Smooth muscle cell (in vitro differentiated cells): ENCODE data around the gene FAM43A. TPM values are rescaled to one million over a fixed set of nuclear protein-coding genes. Genes with fewer than 3 reads are reported as not detected.

Experiments
- DNase-seq: peaks from one replicate; lab custom pipeline; 2025; ENCODE audit not compliant: unreplicated experiment; lab: John Stamatoyannopoulos, UW
- H2AFZ ChIP-seq: fragments of 200-600 bp; sonication (generic); 2 replicates; pipeline ENCODE4 v1.6.0; 2016; ENCODE audit warnings: antibody characterized with exemption, low read depth, mild to moderate bottlenecking
- H3F3A ChIP-seq: fragments of 200-600 bp; sonication (generic); 2 replicates; pipeline ENCODE4 v1.6.0; 2017; ENCODE audit warnings: antibody characterized with exemption, low read depth
- H3K27ac ChIP-seq: fragments of 200-600 bp; sonication (generic); 2 replicates; pipeline ENCODE4 v1.5.1; 2016; ENCODE audit warnings: low read depth, mild to moderate bottlenecking
- H3K27me3 ChIP-seq: fragments of 200-600 bp; sonication (generic); 2 replicates; pipeline ENCODE4 v1.6.1; 2016; ENCODE audit warnings: low read depth, mild to moderate bottlenecking
- H3K36me3 ChIP-seq: fragments of 200-600 bp; sonication (generic); 2 replicates; pipeline ENCODE4 v1.5.1; 2016; ENCODE audit warnings: low read depth
- H3K4me1 ChIP-seq: fragments of 200-600 bp; sonication (generic); 2 replicates; pipeline ENCODE4 v1.5.1; 2016; ENCODE audit warnings: low read depth
- H3K4me2 ChIP-seq: fragments of 200-600 bp; sonication (generic); 2 replicates; pipeline ENCODE4 v1.6.0; 2016; ENCODE audit warnings: mild to moderate bottlenecking
- H3K4me3 ChIP-seq: fragments of 200-600 bp; sonication (generic); 2 replicates; pipeline ENCODE4 v1.5.1; 2016; ENCODE audit warnings: mild to moderate bottlenecking
- H3K79me2 ChIP-seq: fragments of 200-600 bp; sonication (generic); 2 replicates; pipeline ENCODE4 v1.6.0; 2016; ENCODE audit warnings: low read depth, mild to moderate bottlenecking
- H3K9ac ChIP-seq: fragments of 200-600 bp; sonication (generic); 2 replicates; pipeline ENCODE4 v1.6.0; 2016; ENCODE audit warnings: low read depth
- H3K9me3 ChIP-seq: fragments of 200-600 bp; sonication (generic); replicated peaks from 2 replicates; pipeline ENCODE4 v1.5.1; 2016; ENCODE audit warnings: low read depth
- H4K20me1 ChIP-seq: fragments of 200-600 bp; sonication (generic); 2 replicates; pipeline ENCODE4 v1.6.0; 2016; ENCODE audit warnings: low read depth
- CTCF ChIP-seq: fragments of 200-600 bp; sonication (generic); IDR thresholded peaks from 2 replicates; pipeline ENCODE4 v1.5.1; 2017; ENCODE audit warnings: borderline replicate concordance, mild to moderate bottlenecking, antibody characterized with exemption; ENCODE audit not compliant: insufficient read depth, poor library complexity, severe bottlenecking
- WGBS: methylation state at CpG from one replicate; pipeline ENCODE4 v1.1.7; 2016; ENCODE audit warnings: low lambda C conversion rate; 5-methylcytosine and 5-hydroxymethylcytosine counted together
- polyA plus RNA-seq: library from polyadenylated mRNA; unstranded; fragments of >200 nt; fragmentation: Nextera tagmentation; extraction: Ambion mirVana; gene quantifications from 2 replicates; pipeline ENCODE4 v1.2.1, GENCODE V29; 2016
- total RNA-seq: library from RNA; depleted of rRNA; stranded (reverse); fragments of >200 nt; gene quantifications from 2 replicates; pipeline ENCODE4 v1.2.3, GENCODE V29; 2014

The FAM43A gene
- total and polyA plus RNA-seq, 2 experiments from 2014 or later, result 19.0 to 73.4 TPM

DNA sequence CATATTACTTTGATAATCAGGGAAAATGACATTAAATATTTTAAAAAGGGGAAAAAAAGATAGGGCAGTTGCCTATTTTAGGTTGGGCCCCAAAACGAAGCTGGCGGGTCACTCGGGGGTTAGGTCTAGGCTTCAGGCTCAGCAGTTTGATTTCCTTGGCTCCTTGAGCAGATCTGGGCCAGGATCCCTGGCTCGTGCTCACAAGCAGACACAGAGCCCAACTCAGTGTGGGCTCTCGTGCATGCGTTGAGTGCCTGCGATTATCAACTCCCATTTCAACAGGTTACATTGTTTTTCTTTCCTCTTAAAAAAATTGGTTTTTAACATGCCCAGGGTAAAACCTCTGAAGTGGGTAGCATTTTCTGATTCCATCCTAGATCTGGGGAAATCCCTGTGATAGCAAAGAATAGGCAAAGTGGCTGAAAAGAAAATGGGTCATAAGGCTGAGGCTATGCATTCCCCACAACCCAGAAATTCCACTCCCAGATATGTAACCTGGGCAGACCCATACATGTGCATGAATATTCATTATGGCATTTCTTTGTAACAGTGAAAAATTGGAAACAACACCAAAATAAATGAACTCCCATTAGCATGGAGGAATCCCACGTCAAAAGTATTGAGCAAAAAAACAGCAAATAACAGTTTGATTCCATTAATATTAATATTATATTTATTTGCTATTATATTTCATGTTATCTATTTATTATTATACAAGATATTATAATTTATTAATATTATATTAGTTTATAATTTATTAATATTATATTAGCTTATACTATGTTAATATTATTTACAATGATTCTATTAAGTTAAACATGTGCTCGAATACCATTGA lies 27.8 kb downstream of the FAM43A start:
- no peak for TF ChIP-seq CTCF
- Histone ChIP-seq H3K9ac (no peak overlapping the region), H3K4me3 (no peak overlapping the region), H2AFZ (no peak overlapping the region), H3K79me2 (no peaks in the 10 kb centered on the region), H3K27me3 (no peaks in the 10 kb centered on the region), H4K20me1 (no peaks in the 10 kb centered on the region), H3K27ac (peak overlapping the region; percentile 9), H3K36me3 (no peaks in the 10 kb centered on the region), H3K9me3 (no peaks in the 10 kb centered on the region), H3K4me1 (no peaks in the 10 kb centered on the region), H3F3A (no peaks in the 10 kb centered on the region), H3K4me2 (no peak overlapping the region)
- DNase-seq, result no peak
- 89% methylated on average over 9 of the region's 9 CpGs for WGBS

DNA sequence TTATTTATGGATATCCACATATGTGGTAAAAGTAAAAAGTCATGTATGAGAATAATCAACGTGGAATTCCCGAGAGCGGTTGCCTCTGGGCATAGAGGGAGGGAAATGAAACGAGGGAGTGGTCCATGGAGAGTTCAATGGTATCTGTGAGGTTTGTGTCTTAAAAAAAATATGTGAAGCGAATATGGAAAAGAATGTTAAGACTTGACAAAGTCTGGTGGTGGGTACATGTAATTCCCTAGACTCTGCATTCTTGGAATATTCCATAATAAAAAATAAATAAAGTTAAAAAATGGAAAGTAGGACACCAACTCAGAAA lies 28.4 kb downstream of the FAM43A start:
- no peaks in the 10 kb centered on the region for H3K27me3 ChIP-seq
- no peak overlapping the region for H2AFZ ChIP-seq
- H3K9me3 ChIP-seq, result no peaks in the 10 kb centered on the region
- no peak overlapping the region for H3K27ac ChIP-seq
- 83% methylated on average over 5 of the region's 5 CpGs for WGBS
- H3K9ac ChIP-seq, result no peak overlapping the region
- no peak for TF ChIP-seq CTCF
- no peaks in the 10 kb centered on the region for H3K79me2 ChIP-seq
- H3K4me1 ChIP-seq, result no peaks in the 10 kb centered on the region
- no peaks in the 10 kb centered on the region for H3K36me3 ChIP-seq
- no peak overlapping the region for H3K4me3 ChIP-seq
- H3F3A ChIP-seq, result no peaks in the 10 kb centered on the region
- no peak for DNase-seq
- no peak overlapping the region for H3K4me2 ChIP-seq
- H4K20me1 ChIP-seq, result no peaks in the 10 kb centered on the region

DNA sequence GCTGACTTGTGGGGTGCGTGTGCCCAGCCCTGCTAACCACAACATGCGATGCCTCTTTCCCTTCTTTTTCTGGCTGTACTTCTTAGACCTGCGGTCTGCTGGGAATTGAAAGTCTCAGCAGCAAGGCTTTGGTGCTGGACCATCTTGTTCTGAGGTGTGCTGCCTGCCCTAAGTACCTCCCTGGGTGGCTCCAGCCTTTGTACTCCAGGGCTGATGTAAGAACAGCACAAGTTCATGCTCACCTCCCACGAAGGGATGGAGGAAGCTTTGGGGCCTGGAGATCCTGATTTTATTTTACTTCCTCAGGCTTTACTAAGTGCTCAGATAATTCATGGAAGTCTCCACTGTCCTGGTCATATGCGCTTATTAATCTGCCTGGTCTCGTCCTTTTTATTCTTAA lies 28.9 kb downstream of the FAM43A start:
- peak overlapping the region; percentile 25 for H3K27ac ChIP-seq
- H3K9me3 ChIP-seq, result no peaks in the 10 kb centered on the region
- no peak overlapping the region for H3K4me2 ChIP-seq
- H4K20me1 ChIP-seq, result no peaks in the 10 kb centered on the region
- no peaks in the 10 kb centered on the region for H3K27me3 ChIP-seq
- H3K4me1 ChIP-seq, result no peaks in the 10 kb centered on the region
- H3F3A ChIP-seq, result no peaks in the 10 kb centered on the region
- H3K79me2 ChIP-seq, result no peaks in the 10 kb centered on the region
- TF ChIP-seq CTCF, result no peak
- no peaks in the 10 kb centered on the region for H3K36me3 ChIP-seq
- H3K4me3 ChIP-seq, result no peak overlapping the region
- no peak overlapping the region for H3K9ac ChIP-seq
- no peak overlapping the region for H2AFZ ChIP-seq
- 83% methylated on average over 6 of the region's 6 CpGs for WGBS
- no peak for DNase-seq
